GM23338 (cell line): Measurements from ENCODE around the gene ZNF74. TPM values are rescaled to one million over a fixed set of nuclear protein-coding genes. Genes with fewer than 3 reads are reported as not detected.

ENCODE experiments used
- ATAC-seq: fragments of 200-7000 bp; cut with Tn5 transposase; 3 replicates; pipeline ENCODE4 v1.9.1; 2020
- DNase-seq: peaks from one replicate; pipeline ENCODE4 v3.0.0-alpha.2; 2015; ENCODE audit warnings: low spot score
- H2AFZ ChIP-seq: fragments of 200-600 bp; sonication (generic); 2 replicates; pipeline ENCODE4 v1.8.0; 2016; ENCODE audit warnings: antibody characterized with exemption, mild to moderate bottlenecking, moderate library complexity
- H3F3A ChIP-seq: fragments of 200-600 bp; sonication (generic); replicated peaks from 2 replicates; pipeline ENCODE4 v1.8.0; 2017; ENCODE audit warnings: antibody characterized with exemption, mixed run types, low read depth
- H3K27ac ChIP-seq: fragments of 200-600 bp; sonication (generic); 2 replicates; pipeline ENCODE4 v1.6.1; 2016; ENCODE audit warnings: low read depth
- H3K27me3 ChIP-seq: fragments of 200-600 bp; sonication (generic); 2 replicates; pipeline ENCODE4 v1.8.0; 2016; ENCODE audit warnings: mild to moderate bottlenecking, mixed run types, moderate library complexity; ENCODE audit not compliant: insufficient read depth
- H3K36me3 ChIP-seq: fragments of 200-600 bp; sonication (generic); 2 replicates; pipeline ENCODE4 v1.8.0; 2016; ENCODE audit warnings: mild to moderate bottlenecking; ENCODE audit not compliant: insufficient read depth
- H3K4me1 ChIP-seq: fragments of 200-600 bp; sonication (generic); 2 replicates; pipeline ENCODE4 v1.8.0; 2016; ENCODE audit warnings: mild to moderate bottlenecking, moderate library complexity; ENCODE audit not compliant: insufficient read depth
- H3K4me2 ChIP-seq: fragments of 200-600 bp; sonication (generic); 2 replicates; pipeline ENCODE4 v1.7.1; 2017; ENCODE audit warnings: mixed run types
- H3K4me3 ChIP-seq: fragments of 200-600 bp; sonication (generic); 2 replicates; pipeline ENCODE4 v1.6.1; 2016; ENCODE audit warnings: mixed run types
- H3K79me2 ChIP-seq: fragments of 200-600 bp; sonication (generic); replicated peaks from 2 replicates; pipeline ENCODE4 v1.8.0; 2017; ENCODE audit warnings: mild to moderate bottlenecking; ENCODE audit not compliant: insufficient read depth
- H3K9me2 ChIP-seq: fragments of 200-600 bp; sonication (generic); 2 replicates; pipeline ENCODE4 v1.8.0; 2017; ENCODE audit not compliant: insufficient read depth
- H4K20me1 ChIP-seq: fragments of 200-600 bp; sonication (generic); replicated peaks from 2 replicates; pipeline ENCODE4 v1.8.0; 2017; ENCODE audit warnings: mild to moderate bottlenecking; ENCODE audit not compliant: insufficient read depth
- H3K27ac Mint-ChIP-seq: 2 replicates; pipeline ENCODE4 v1.8.0; 2020; ENCODE audit warnings: inconsistent platforms, mild to moderate bottlenecking, moderate library complexity, mixed read lengths
- H3K27me3 Mint-ChIP-seq: 3 replicates; pipeline ENCODE4 v1.8.0; 2022; ENCODE audit warnings: low read depth, mild to moderate bottlenecking, moderate library complexity, mixed read lengths, inconsistent platforms; ENCODE audit not compliant: insufficient read depth, poor library complexity
- H3K36me3 Mint-ChIP-seq: 3 replicates; pipeline ENCODE4 v1.8.0; 2021; ENCODE audit warnings: low read depth, mild to moderate bottlenecking, inconsistent platforms, moderate library complexity, mixed read lengths
- H3K4me1 Mint-ChIP-seq: 3 replicates; pipeline ENCODE4 v1.8.0; 2020; ENCODE audit warnings: mild to moderate bottlenecking, inconsistent platforms, mixed read lengths
- H3K4me3 Mint-ChIP-seq: 3 replicates; pipeline ENCODE4 v1.8.0; 2021; ENCODE audit warnings: moderate library complexity, mild to moderate bottlenecking, inconsistent platforms, mixed read lengths
- H3K9me3 Mint-ChIP-seq: 3 replicates; pipeline ENCODE4 v1.8.0; 2020; ENCODE audit warnings: moderate library complexity, mild to moderate bottlenecking, inconsistent platforms, mixed read lengths
- EZH2 ChIP-seq: fragments of 200-600 bp; sonication (generic); IDR thresholded peaks from one replicate; pipeline ENCODE4 v1.8.0; 2017; ENCODE audit warnings: antibody characterized with exemption, mild to moderate bottlenecking, low read depth; ENCODE audit not compliant: unreplicated experiment
- JUNB ChIP-seq: IDR thresholded peaks from one replicate; pipeline ENCODE4 v1.6.1; 2016; ENCODE audit warnings: antibody characterized with exemption; ENCODE audit not compliant: unreplicated experiment
- NANOG ChIP-seq: IDR thresholded peaks from 2 replicates; pipeline ENCODE4 v1.6.1; 2016; ENCODE audit warnings: antibody characterized with exemption, borderline replicate concordance
- STAT1 ChIP-seq: IDR thresholded peaks from one replicate; pipeline ENCODE4 v1.6.1; 2016; ENCODE audit warnings: antibody characterized with exemption; ENCODE audit not compliant: unreplicated experiment
- ZNF331 ChIP-seq: fragments of 250-450 bp; sonication (Bioruptor Pico); IDR thresholded peaks from 2 replicates; pipeline ENCODE4 v1.5.0; 2020; ENCODE audit warnings: low read depth, mild to moderate bottlenecking, moderate library complexity
- polyA plus RNA-seq: library from polyadenylated mRNA; unstranded; fragments of >200 nt; fragmentation: Nextera tagmentation; extraction: Ambion mirVana; gene quantifications from 2 replicates; pipeline ENCODE4 v1.2.1, GENCODE V29; 2016
- total RNA-seq: library from RNA; depleted of rRNA; stranded (reverse); fragments of >200 nt; shearing (Covaris generic); gene quantifications from 2 replicates; pipeline ENCODE4 v1.2.3, GENCODE V29; 2014
- TF ChIP-seq, protein P1 (sequence below): IDR thresholded peaks from one replicate; pipeline ENCODE4 v1.6.1; 2018; ENCODE audit warnings: antibody characterized with exemption; ENCODE audit not compliant: unreplicated experiment
- TF ChIP-seq, protein P2 (sequence below), 2 experiments: fragments of 200-600 bp in 1 of 2; sonication (generic) in 1 of 2; conservative IDR thresholded peaks; 2 replicates each; pipeline versions ENCODE4 v1.5.1 to v1.6.1; 2016 to 2017; ENCODE audit warnings: antibody characterized with exemption in 2 of 2, low read depth in 2 of 2, mild to moderate bottlenecking in 2 of 2, moderate library complexity in 1 of 2
- TF ChIP-seq, protein P3 (sequence below): IDR thresholded peaks from 2 replicates; pipeline ENCODE4 v1.6.1; 2016; ENCODE audit warnings: antibody characterized with exemption

Gene ZNF74
- total and polyA plus RNA-seq, 2 experiments from 2014 or later = 16.1 to 94.0 TPM

DNA sequence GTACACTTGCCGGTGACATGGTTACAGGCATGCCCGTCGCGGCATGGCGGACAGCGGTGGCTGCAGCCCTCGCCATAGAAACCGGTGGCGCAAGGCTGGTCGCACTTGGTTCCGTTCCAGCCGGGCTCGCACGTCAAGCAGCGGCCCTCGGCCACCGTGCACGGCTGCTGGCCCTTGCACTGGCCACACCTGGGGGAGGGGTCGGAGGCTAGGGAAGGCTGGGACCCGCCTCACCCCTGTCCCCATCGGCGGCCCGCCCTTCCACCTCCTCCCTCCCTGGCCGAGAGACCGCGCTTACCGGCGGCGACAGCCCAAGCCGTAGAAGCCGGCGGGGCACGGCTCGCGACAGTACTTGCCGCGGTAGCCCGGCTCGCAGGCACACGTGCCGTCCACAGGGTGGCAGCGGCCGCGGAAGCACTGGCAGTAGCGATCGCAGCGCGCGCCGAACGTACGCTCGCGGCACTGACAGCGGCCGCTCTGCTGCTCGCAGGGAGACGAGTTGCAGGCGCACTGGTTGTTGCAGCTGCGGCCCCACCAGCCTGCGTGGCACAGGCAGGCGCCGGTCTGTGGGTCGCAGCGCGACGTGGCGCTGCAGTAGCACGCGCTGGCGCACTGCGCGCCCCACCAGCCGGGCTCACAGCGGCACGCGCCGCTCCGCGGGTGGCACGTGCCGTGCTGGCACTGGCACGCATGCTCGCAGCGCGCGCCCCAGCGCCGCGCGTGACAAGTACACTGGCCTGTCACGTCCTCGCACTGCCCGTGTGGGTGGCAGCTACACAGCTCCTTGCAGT lies 37.0 kb downstream of the ZNF74 start:
- peaks cover 4% of the 10 kb centered on the region; the same call in 1 of the 2 replicates for H3K4me1 ChIP-seq
- peak overlapping the region; percentile 74 for H3K4me2 ChIP-seq
- no peak overlapping the region for H3K27ac ChIP-seq
- DNase-seq (peak; percentile 87), ATAC-seq (peak; percentile 52)
- H3K79me2 ChIP-seq = peaks cover 8% of the 10 kb centered on the region
- H3K4me1 Mint-ChIP-seq = peaks cover 4% of the 10 kb centered on the region
- H3K36me3 Mint-ChIP-seq = peaks cover 7% of the 10 kb centered on the region; the same call in 2 of the 3 replicates
- H3K27ac Mint-ChIP-seq = no peak overlapping the region
- H3K4me3 ChIP-seq = peak overlapping the region; percentile 48
- H3F3A ChIP-seq = 0 out of 2 replicates have a peak, but pooled peaks cover 10% of the 10 kb centered on the region
- peaks cover 93% of the 10 kb centered on the region for H3K27me3 Mint-ChIP-seq
- peaks cover 98% of the 10 kb centered on the region for H3K27me3 ChIP-seq
- peak overlapping the region; percentile 61 for H3K4me3 Mint-ChIP-seq
- TF ChIP-seq, protein P1, sequence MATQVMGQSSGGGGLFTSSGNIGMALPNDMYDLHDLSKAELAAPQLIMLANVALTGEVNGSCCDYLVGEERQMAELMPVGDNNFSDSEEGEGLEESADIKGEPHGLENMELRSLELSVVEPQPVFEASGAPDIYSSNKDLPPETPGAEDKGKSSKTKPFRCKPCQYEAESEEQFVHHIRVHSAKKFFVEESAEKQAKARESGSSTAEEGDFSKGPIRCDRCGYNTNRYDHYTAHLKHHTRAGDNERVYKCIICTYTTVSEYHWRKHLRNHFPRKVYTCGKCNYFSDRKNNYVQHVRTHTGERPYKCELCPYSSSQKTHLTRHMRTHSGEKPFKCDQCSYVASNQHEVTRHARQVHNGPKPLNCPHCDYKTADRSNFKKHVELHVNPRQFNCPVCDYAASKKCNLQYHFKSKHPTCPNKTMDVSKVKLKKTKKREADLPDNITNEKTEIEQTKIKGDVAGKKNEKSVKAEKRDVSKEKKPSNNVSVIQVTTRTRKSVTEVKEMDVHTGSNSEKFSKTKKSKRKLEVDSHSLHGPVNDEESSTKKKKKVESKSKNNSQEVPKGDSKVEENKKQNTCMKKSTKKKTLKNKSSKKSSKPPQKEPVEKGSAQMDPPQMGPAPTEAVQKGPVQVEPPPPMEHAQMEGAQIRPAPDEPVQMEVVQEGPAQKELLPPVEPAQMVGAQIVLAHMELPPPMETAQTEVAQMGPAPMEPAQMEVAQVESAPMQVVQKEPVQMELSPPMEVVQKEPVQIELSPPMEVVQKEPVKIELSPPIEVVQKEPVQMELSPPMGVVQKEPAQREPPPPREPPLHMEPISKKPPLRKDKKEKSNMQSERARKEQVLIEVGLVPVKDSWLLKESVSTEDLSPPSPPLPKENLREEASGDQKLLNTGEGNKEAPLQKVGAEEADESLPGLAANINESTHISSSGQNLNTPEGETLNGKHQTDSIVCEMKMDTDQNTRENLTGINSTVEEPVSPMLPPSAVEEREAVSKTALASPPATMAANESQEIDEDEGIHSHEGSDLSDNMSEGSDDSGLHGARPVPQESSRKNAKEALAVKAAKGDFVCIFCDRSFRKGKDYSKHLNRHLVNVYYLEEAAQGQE = no peak
- TF ChIP-seq, protein P2, sequence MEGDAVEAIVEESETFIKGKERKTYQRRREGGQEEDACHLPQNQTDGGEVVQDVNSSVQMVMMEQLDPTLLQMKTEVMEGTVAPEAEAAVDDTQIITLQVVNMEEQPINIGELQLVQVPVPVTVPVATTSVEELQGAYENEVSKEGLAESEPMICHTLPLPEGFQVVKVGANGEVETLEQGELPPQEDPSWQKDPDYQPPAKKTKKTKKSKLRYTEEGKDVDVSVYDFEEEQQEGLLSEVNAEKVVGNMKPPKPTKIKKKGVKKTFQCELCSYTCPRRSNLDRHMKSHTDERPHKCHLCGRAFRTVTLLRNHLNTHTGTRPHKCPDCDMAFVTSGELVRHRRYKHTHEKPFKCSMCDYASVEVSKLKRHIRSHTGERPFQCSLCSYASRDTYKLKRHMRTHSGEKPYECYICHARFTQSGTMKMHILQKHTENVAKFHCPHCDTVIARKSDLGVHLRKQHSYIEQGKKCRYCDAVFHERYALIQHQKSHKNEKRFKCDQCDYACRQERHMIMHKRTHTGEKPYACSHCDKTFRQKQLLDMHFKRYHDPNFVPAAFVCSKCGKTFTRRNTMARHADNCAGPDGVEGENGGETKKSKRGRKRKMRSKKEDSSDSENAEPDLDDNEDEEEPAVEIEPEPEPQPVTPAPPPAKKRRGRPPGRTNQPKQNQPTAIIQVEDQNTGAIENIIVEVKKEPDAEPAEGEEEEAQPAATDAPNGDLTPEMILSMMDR (conservative IDR thresholded peaks at IDR 0.05; ENCODE audit: low read depth in 2 of 2) = peak; percentile 18 to 32; a peak in 3 of 4 replicates
- H4K20me1 ChIP-seq = peaks cover 14% of the 10 kb centered on the region; the same call in 1 of the 2 replicates
- H3K9me3 Mint-ChIP-seq = no peaks in the 10 kb centered on the region; the same call in none of the 3 replicates
- no peaks in the 10 kb centered on the region for H3K9me2 ChIP-seq
- H3K36me3 ChIP-seq = no peaks in the 10 kb centered on the region
- H2AFZ ChIP-seq = no peak overlapping the region

DNA sequence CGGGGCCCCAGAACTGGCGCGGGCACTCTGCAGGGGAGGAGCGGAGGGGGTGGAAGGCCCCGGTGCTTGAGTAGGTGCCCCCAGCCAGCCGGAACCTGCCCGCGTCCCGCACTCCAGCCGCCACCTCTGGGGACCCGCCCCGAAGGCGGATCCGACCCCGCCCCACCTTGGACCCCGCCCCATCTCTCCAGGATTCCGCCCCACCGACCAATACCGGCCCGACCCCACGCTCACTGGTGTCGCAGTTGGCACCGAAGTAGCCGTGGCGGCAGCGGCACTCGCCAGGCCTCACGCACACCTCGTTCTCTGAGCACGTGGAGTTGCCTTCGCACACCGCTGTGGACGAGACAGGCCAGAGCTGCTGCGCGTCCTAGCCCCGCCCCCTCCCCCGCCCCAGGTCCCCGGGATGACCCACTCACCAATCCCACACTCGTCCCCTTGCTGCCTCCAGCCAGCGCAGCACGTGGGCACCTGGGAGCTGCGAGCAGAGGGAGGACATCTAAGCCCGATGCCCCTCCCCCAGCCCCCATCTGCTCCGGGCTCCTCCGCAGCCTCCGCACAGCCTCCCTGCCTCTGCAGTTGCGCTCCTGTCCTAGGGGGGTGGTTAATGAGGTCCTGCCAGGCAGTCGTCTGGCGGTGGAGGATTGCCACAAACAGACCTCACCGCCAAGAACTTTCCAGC lies 37.7 kb downstream of the ZNF74 start:
- Histone ChIP-seq H3K27me3 (peaks cover 98% of the 10 kb centered on the region), H3K27ac (no peak overlapping the region), H3F3A (0 out of 2 replicates have a peak, but pooled peaks cover 10% of the 10 kb centered on the region), H3K79me2 (peaks cover 9% of the 10 kb centered on the region), H3K4me2 (peak overlapping the region; percentile 74; the same call in 1 of the 2 replicates), H3K4me3 (peak overlapping the region; percentile 48; the same call in 1 of the 2 replicates), H3K9me2 (no peaks in the 10 kb centered on the region), H4K20me1 (peaks cover 11% of the 10 kb centered on the region; the same call in 1 of the 2 replicates), H3K4me1 (peaks cover 4% of the 10 kb centered on the region; the same call in 1 of the 2 replicates), H3K36me3 (no peaks in the 10 kb centered on the region), H2AFZ (no peak overlapping the region)
- no peaks in the 10 kb centered on the region; the same call in none of the 3 replicates for H3K9me3 Mint-ChIP-seq
- DNase-seq (peak; percentile 43), ATAC-seq (peak; percentile 30)
- peak overlapping the region; percentile 65 for H3K4me3 Mint-ChIP-seq
- peaks cover 4% of the 10 kb centered on the region for H3K4me1 Mint-ChIP-seq
- peaks cover 90% of the 10 kb centered on the region for H3K27me3 Mint-ChIP-seq
- H3K27ac Mint-ChIP-seq = no peak overlapping the region
- H3K36me3 Mint-ChIP-seq = peaks cover 7% of the 10 kb centered on the region; the same call in 2 of the 3 replicates
- TF ChIP-seq JUNB (no peak), ZNF331 (CRISPR knock-in tag) (no peak), NANOG (no peak), STAT1 (no peak), EZH2 (no peak)
- TF ChIP-seq, protein P2 (conservative IDR thresholded peaks at IDR 0.05; ENCODE audit: low read depth in 2 of 2) = no peak
- TF ChIP-seq, protein P1 = no peak
- TF ChIP-seq, protein P3, sequence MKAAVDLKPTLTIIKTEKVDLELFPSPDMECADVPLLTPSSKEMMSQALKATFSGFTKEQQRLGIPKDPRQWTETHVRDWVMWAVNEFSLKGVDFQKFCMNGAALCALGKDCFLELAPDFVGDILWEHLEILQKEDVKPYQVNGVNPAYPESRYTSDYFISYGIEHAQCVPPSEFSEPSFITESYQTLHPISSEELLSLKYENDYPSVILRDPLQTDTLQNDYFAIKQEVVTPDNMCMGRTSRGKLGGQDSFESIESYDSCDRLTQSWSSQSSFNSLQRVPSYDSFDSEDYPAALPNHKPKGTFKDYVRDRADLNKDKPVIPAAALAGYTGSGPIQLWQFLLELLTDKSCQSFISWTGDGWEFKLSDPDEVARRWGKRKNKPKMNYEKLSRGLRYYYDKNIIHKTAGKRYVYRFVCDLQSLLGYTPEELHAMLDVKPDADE = no peak
